Measurements from ENCODE around the gene SH3YL1.

SH3YL1 gene

DNA sequence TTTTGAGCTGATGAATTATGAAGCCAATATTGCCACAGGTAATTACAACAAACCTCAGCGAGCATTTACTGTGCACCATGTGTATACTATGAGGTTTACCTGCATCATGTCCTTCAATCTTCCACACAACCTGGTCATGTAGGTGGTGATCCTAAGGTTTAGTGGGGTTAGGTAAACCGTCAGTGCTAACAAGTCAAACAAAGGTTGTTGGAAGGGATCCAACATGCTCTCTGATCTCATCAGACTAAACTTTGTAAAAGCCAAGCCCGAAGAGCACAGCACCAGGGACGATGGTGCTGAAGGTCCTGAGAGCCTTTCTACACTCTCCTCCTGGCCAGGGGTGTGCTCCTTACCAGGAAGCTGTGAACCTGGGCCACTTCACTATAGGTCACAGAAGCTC, 29.4 kb downstream of the SH3YL1 start:
- no peak overlapping the region for H3K27ac ChIP-seq (ENCODE audit: low read length)
- no peak overlapping the region for H3K4me3 ChIP-seq (ENCODE audit: low read length)
- DNase-seq = no peak
- H3F3A ChIP-seq (ENCODE audit: insufficient read depth, low read length) = no peaks in the 10 kb centered on the region
- TF ChIP-seq CTCF (IDR thresholded peaks at IDR 0.05; ENCODE audit: low read length) = no peak
- no peak for TF ChIP-seq EZH2 (optimal IDR thresholded peaks at IDR 0.05; ENCODE audit: low read depth, low read length)
- no peak for TF ChIP-seq EZH2phosphoT487 (IDR thresholded peaks at IDR 0.05; ENCODE audit: low read length)
- H2AFZ ChIP-seq (ENCODE audit: low read length) = no peak overlapping the region
- no peaks in the 10 kb centered on the region for H3K9me3 ChIP-seq (replicated peaks; ENCODE audit: insufficient read depth, low read length)
- H3K4me2 ChIP-seq (ENCODE audit: low read depth, low read length) = no peak overlapping the region
- no peaks in the 10 kb centered on the region for H3K4me1 ChIP-seq (ENCODE audit: low read length)
- H3K9me2 ChIP-seq (replicated peaks; ENCODE audit: insufficient read depth, low read length) = no peaks in the 10 kb centered on the region
- no peak overlapping the region for H3K9ac ChIP-seq (ENCODE audit: low read length)
- H3K27me3 ChIP-seq (replicated peaks; ENCODE audit: insufficient read depth, low read length) = no peaks in the 10 kb centered on the region
- H4K20me1 ChIP-seq (ENCODE audit: insufficient read depth, low read length) = no peaks in the 10 kb centered on the region
- no peaks in the 10 kb centered on the region for H3K79me2 ChIP-seq (ENCODE audit: low read length)
- H3K36me3 ChIP-seq (replicated peaks; ENCODE audit: insufficient read depth, low read length) = no peaks in the 10 kb centered on the region

DNA sequence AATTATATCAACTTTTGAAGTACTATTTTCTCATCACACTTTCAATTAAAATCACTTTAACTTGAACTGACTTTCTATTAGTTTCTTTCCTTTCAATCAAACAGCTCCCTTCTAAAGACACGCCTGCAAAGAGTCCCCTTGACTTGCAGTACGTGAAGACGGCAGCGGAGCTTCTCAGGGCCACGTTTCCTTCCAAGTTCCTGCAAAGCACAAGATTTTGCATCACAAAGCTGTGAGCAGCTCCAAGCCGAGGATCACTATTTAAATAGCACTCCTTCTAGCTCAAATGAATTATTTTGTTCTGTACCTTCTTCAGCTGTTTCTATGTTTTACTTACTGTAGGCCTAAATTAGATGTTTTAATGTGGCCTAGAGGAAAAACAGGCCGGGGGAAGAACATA, 30.8 kb downstream of the SH3YL1 start:
- Histone ChIP-seq H3K9me2 (replicated peaks; ENCODE audit: insufficient read depth, low read length) (no peaks in the 10 kb centered on the region), H3K27me3 (replicated peaks; ENCODE audit: insufficient read depth, low read length) (no peaks in the 10 kb centered on the region), H3K36me3 (replicated peaks; ENCODE audit: insufficient read depth, low read length) (no peaks in the 10 kb centered on the region), H4K20me1 (ENCODE audit: insufficient read depth, low read length) (no peaks in the 10 kb centered on the region), H2AFZ (ENCODE audit: low read length) (no peak overlapping the region), H3K9me3 (replicated peaks; ENCODE audit: insufficient read depth, low read length) (no peaks in the 10 kb centered on the region), H3K4me2 (ENCODE audit: low read depth, low read length) (no peak overlapping the region), H3K9ac (ENCODE audit: low read length) (no peak overlapping the region), H3F3A (ENCODE audit: insufficient read depth, low read length) (no peaks in the 10 kb centered on the region), H3K4me3 (ENCODE audit: low read length) (no peak overlapping the region), H3K4me1 (ENCODE audit: low read length) (no peaks in the 10 kb centered on the region), H3K27ac (ENCODE audit: low read length) (no peak overlapping the region), H3K79me2 (ENCODE audit: low read length) (no peaks in the 10 kb centered on the region)
- DNase-seq = no peak
- TF ChIP-seq CTCF (IDR thresholded peaks at IDR 0.05; ENCODE audit: low read length) = no peak
- no peak for TF ChIP-seq EZH2phosphoT487 (IDR thresholded peaks at IDR 0.05; ENCODE audit: low read length)
- no peak for TF ChIP-seq EZH2 (optimal IDR thresholded peaks at IDR 0.05; ENCODE audit: low read depth, low read length)

- no peak for DNase-seq
- Histone ChIP-seq H3K79me2 (ENCODE audit: low read length) (no peaks in the 10 kb centered on the region), H3K9me3 (replicated peaks; ENCODE audit: insufficient read depth, low read length) (no peaks in the 10 kb centered on the region), H4K20me1 (ENCODE audit: insufficient read depth, low read length) (no peaks in the 10 kb centered on the region), H3K36me3 (replicated peaks; ENCODE audit: insufficient read depth, low read length) (no peaks in the 10 kb centered on the region), H3K9me2 (replicated peaks; ENCODE audit: insufficient read depth, low read length) (no peaks in the 10 kb centered on the region), H3F3A (ENCODE audit: insufficient read depth, low read length) (no peaks in the 10 kb centered on the region), H2AFZ (ENCODE audit: low read length) (no peak overlapping the region), H3K4me1 (ENCODE audit: low read length) (no peaks in the 10 kb centered on the region), H3K9ac (ENCODE audit: low read length) (no peak overlapping the region), H3K27me3 (replicated peaks; ENCODE audit: insufficient read depth, low read length) (no peaks in the 10 kb centered on the region), H3K4me2 (ENCODE audit: low read depth, low read length) (no peak overlapping the region), H3K4me3 (ENCODE audit: low read length) (no peak overlapping the region), H3K27ac (ENCODE audit: low read length) (no peak overlapping the region)
- no peak for TF ChIP-seq EZH2phosphoT487 (IDR thresholded peaks at IDR 0.05; ENCODE audit: low read length)
Measured at GRCh38 chr2:231521-232185, 32.2 kb downstream of the SH3YL1 start.

DNA sequence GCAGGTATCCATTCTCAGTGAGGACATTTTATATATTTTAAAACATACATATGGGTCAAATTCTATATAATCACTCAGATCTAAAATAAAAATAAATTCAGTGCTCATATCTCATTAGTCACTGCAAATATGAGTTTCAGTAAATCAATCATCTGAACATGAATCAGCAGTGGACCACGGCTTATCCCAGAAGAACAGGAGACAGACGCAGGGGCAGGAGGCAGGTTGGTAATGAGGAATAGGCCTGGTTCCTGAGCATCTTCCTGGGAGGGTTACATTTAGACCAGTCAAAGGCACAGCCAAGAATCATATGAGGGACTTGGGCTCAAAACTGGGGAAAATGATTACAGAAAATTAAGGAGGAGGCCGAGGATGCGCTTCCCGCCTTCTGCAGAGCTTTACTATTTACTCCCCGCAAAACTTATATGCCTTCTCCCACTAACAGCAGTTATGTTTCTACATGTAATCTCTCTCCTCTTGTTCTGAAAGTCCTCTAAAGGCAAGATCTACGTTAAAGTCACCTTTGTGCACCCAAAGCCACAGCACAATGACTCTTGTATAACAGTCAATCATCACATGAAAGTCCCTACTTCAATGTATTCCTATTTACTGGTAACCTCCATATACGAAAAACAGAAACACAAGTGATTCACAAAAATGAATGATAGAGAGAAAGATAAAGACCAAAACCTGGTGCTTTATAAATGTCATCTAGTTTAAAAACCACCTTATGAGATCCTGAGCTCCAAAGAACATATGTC, 35.1 kb downstream of the SH3YL1 start:
- Histone ChIP-seq H3K27me3 (replicated peaks; ENCODE audit: insufficient read depth, low read length) (no peaks in the 10 kb centered on the region), H2AFZ (ENCODE audit: low read length) (no peak overlapping the region), H3K9me2 (replicated peaks; ENCODE audit: insufficient read depth, low read length) (no peaks in the 10 kb centered on the region), H3K4me2 (ENCODE audit: low read depth, low read length) (no peak overlapping the region), H3K4me3 (ENCODE audit: low read length) (no peak overlapping the region), H3F3A (ENCODE audit: insufficient read depth, low read length) (no peaks in the 10 kb centered on the region), H3K36me3 (replicated peaks; ENCODE audit: insufficient read depth, low read length) (no peaks in the 10 kb centered on the region), H3K4me1 (ENCODE audit: low read length) (no peaks in the 10 kb centered on the region), H3K9me3 (replicated peaks; ENCODE audit: insufficient read depth, low read length) (no peaks in the 10 kb centered on the region), H4K20me1 (ENCODE audit: insufficient read depth, low read length) (no peaks in the 10 kb centered on the region), H3K27ac (ENCODE audit: low read length) (no peak overlapping the region), H3K79me2 (ENCODE audit: low read length) (no peaks in the 10 kb centered on the region), H3K9ac (ENCODE audit: low read length) (no peak overlapping the region)
- DNase-seq = no peak
- no peak for TF ChIP-seq EZH2phosphoT487 (IDR thresholded peaks at IDR 0.05; ENCODE audit: low read length)
- no peak for TF ChIP-seq CTCF (IDR thresholded peaks at IDR 0.05; ENCODE audit: low read length)
- TF ChIP-seq EZH2 (optimal IDR thresholded peaks at IDR 0.05; ENCODE audit: low read depth, low read length) = no peak

All from MM.1S (cell line).